IMR-90 (cell line): Measurements from ENCODE around the gene SPHK2. TPM values are rescaled to one million over a fixed set of nuclear protein-coding genes. Genes with fewer than 3 reads are reported as not detected.

Experiments
- ATAC-seq: fragments of 200-7000 bp; cut with Tn5 transposase; 2 replicates; pipeline ENCODE4 v1.9.1; 2020; ENCODE audit warnings: low read depth, mild to moderate bottlenecking, moderate library complexity
- BruUV-seq: library from RNA; stranded (reverse); fragments of 400-500 nt; replicated peaks from 2 replicates; lab custom pipeline; 2021; lab: Mats Ljungman, UMichigan
- CTCF ChIA-PET: fragments of 300-600 bp; formaldehyde crosslinking; extraction: SDS; loops from one replicate; lab custom pipeline; 2021; ENCODE audit warnings: antibody characterized with exemption; lab: Yijun Ruan, JAX
- POLR2A ChIA-PET: fragments of 300-600 bp; sonication (Branson Sonifier 250); formaldehyde crosslinking; loops from one replicate; lab custom pipeline; 2022; ENCODE audit warnings: antibody characterized with exemption; ENCODE audit not compliant: unreplicated experiment; lab: Charles Lee
- DNase-seq: peaks from one replicate; pipeline ENCODE4 v3.0.0; 2013
- H2AFZ ChIP-seq: replicated peaks from 2 replicates; pipeline ENCODE3; 2013; ENCODE audit warnings: low read length, mild to moderate bottlenecking; ENCODE audit not compliant: poor library complexity
- H2AK5ac ChIP-seq: 2 replicates; pipeline ENCODE4 v1.6.1; 2013; ENCODE audit warnings: low read depth, low read length, inconsistent platforms
- H2AK9ac ChIP-seq: replicated peaks from 2 replicates; pipeline ENCODE3; 2013; ENCODE audit warnings: mild to moderate bottlenecking, low read depth, low read length, moderate library complexity; ENCODE audit not compliant: poor library complexity
- H2BK120ac ChIP-seq: 2 replicates; pipeline ENCODE4 v1.6.1; 2013; ENCODE audit warnings: low read depth, low read length, inconsistent platforms
- H2BK15ac ChIP-seq: 3 replicates; pipeline ENCODE4 v1.6.1; 2013; ENCODE audit warnings: low read depth, low read length, inconsistent platforms
- H2BK20ac ChIP-seq: 2 replicates; pipeline ENCODE4 v1.6.1; 2013; ENCODE audit warnings: low read depth, mild to moderate bottlenecking, inconsistent platforms, low read length, moderate library complexity
- H2BK5ac ChIP-seq: 2 replicates; pipeline ENCODE4 v1.6.1; 2013; ENCODE audit warnings: mild to moderate bottlenecking, low read depth, low read length, inconsistent platforms; ENCODE audit not compliant: poor library complexity, severe bottlenecking
- H3K14ac ChIP-seq: replicated peaks from 2 replicates; pipeline ENCODE4 v1.6.1; 2013; ENCODE audit warnings: low read depth, low read length, inconsistent platforms
- H3K18ac ChIP-seq: 2 replicates; pipeline ENCODE4 v1.6.1; 2013; ENCODE audit warnings: low read depth, low read length, control low read depth
- H3K23ac ChIP-seq: 2 replicates; pipeline ENCODE4 v1.6.1; 2013; ENCODE audit warnings: low read depth, low read length, inconsistent platforms
- H3K27ac ChIP-seq: 2 replicates; pipeline ENCODE4 v1.5.1; 2013; ENCODE audit warnings: mild to moderate bottlenecking, control low read depth, low read length; ENCODE audit not compliant: insufficient read depth
- H3K27me3 ChIP-seq: 2 replicates; pipeline ENCODE4 v1.6.1; 2013; ENCODE audit warnings: low read length; ENCODE audit not compliant: control insufficient read depth, insufficient read depth
- H3K36me3 ChIP-seq: 2 replicates; pipeline ENCODE4 v1.6.1; 2013; ENCODE audit warnings: low read length, mixed read lengths; ENCODE audit not compliant: control insufficient read depth, insufficient read depth
- H3K4ac ChIP-seq: 2 replicates; pipeline ENCODE4 v1.6.1; 2013; ENCODE audit warnings: low read depth, low read length, inconsistent platforms
- H3K4me1 ChIP-seq: 2 replicates; pipeline ENCODE4 v1.6.1; 2013; ENCODE audit warnings: low read length, mixed read lengths; ENCODE audit not compliant: control insufficient read depth, insufficient read depth
- H3K4me2 ChIP-seq: 2 replicates; pipeline ENCODE4 v1.6.1; 2013; ENCODE audit warnings: low read depth, mild to moderate bottlenecking, control low read depth, low read length, moderate library complexity
- H3K4me3 ChIP-seq: 2 replicates; pipeline ENCODE4 v1.5.1; 2013; ENCODE audit warnings: low read depth, mild to moderate bottlenecking, control low read depth, low read length, moderate library complexity; ENCODE audit not compliant: insufficient read depth
- H3K56ac ChIP-seq: 2 replicates; pipeline ENCODE4 v1.6.1; 2013; ENCODE audit warnings: low read length, inconsistent platforms; ENCODE audit not compliant: insufficient read depth; ENCODE audit errors: extremely low read depth
- H3K79me1 ChIP-seq, 2 experiments: 2 replicates each; pipeline ENCODE4 v1.6.1; 2013; ENCODE audit warnings: low read length in 2 of 2, inconsistent platforms in 1 of 2, low read depth in 1 of 2
- H3K9ac ChIP-seq: 2 replicates; pipeline ENCODE4 v1.6.1; 2013; ENCODE audit warnings: low read depth, low read length, control low read depth
- H3K9me1 ChIP-seq: 2 replicates; pipeline ENCODE4 v1.6.1; 2013; ENCODE audit warnings: low read length, inconsistent platforms; ENCODE audit not compliant: insufficient read depth
- H3K9me3 ChIP-seq: 2 replicates; pipeline ENCODE4 v1.6.1; 2013; ENCODE audit warnings: low read length; ENCODE audit not compliant: control insufficient read depth, insufficient read depth
- H4K20me1 ChIP-seq: 2 replicates; pipeline ENCODE4 v1.6.1; 2013; ENCODE audit warnings: low read length, inconsistent platforms; ENCODE audit not compliant: insufficient read depth
- H4K5ac ChIP-seq: 2 replicates; pipeline ENCODE4 v1.6.1; 2013; ENCODE audit warnings: mild to moderate bottlenecking, low read depth, low read length, control low read depth
- H4K8ac ChIP-seq, 2 experiments: 2 replicates each; pipeline ENCODE4 v1.6.1; 2013; ENCODE audit warnings: low read depth in 2 of 2, low read length in 2 of 2, control low read depth in 1 of 2, inconsistent platforms in 1 of 2
- H4K91ac ChIP-seq: 2 replicates; pipeline ENCODE4 v1.6.1; 2013; ENCODE audit warnings: low read depth, low read length, inconsistent platforms; ENCODE audit not compliant: insufficient read depth
- CEBPB ChIP-seq: IDR thresholded peaks from 2 replicates; pipeline ENCODE4 v1.6.1; 2012; ENCODE audit warnings: low read depth, low read length, improper control_type of control experiment
- FOS ChIP-seq: fragments of 150-350 bp; IDR thresholded peaks from 2 replicates; pipeline ENCODE4 v1.6.1; 2016; ENCODE audit warnings: low read depth, low read length
- MAFK ChIP-seq: IDR thresholded peaks from 2 replicates; pipeline ENCODE4 v1.6.1; 2012; ENCODE audit warnings: low read depth, low read length, improper control_type of control experiment
- MAZ ChIP-seq: IDR thresholded peaks from 2 replicates; pipeline ENCODE4 v1.6.1; 2012; ENCODE audit warnings: low read depth, mild to moderate bottlenecking, low read length, improper control_type of control experiment, moderate library complexity, borderline replicate concordance
- MXI1 ChIP-seq: IDR thresholded peaks from 2 replicates; pipeline ENCODE4 v1.6.1; 2012; ENCODE audit warnings: low read depth, mild to moderate bottlenecking, low read length, moderate library complexity, borderline replicate concordance
- NFE2L2 ChIP-seq: fragments of 150-350 bp; IDR thresholded peaks from 2 replicates; pipeline ENCODE4 v1.6.1; 2016; ENCODE audit warnings: low read depth, mild to moderate bottlenecking, low read length
- POLR2A ChIP-seq: IDR thresholded peaks from 2 replicates; pipeline ENCODE4 v1.6.1; 2012; ENCODE audit warnings: mild to moderate bottlenecking, low read depth, low read length
- RAD21 ChIP-seq: IDR thresholded peaks from 2 replicates; pipeline ENCODE4 v1.6.1; 2012; ENCODE audit warnings: low read length, improper control_type of control experiment
- RFX5 ChIP-seq: IDR thresholded peaks from 2 replicates; pipeline ENCODE4 v1.8.0; 2012; ENCODE audit warnings: low read depth, mild to moderate bottlenecking, low read length, moderate library complexity
- WGBS, 2 experiments: methylation state at CpG; one replicate each; pipeline versions ENCODE4 v1.1.5 to v1.1.7; 2013; ENCODE audit warnings: missing lambda C conversion rate in 2 of 2; ENCODE audit not compliant: insufficient read length in 1 of 2; ENCODE audit errors: extremely low coverage in 2 of 2; 5-methylcytosine and 5-hydroxymethylcytosine counted together
- dilution Hi-C: fragments of 300-500 bp; cut with HindIII; formaldehyde crosslinking; loops from one replicate; pipeline ENCODE4 v1.14.3; 2018; ENCODE audit warnings: low sequenced_read_pairs; ENCODE audit not compliant: unreplicated experiment
- in situ Hi-C: fragments of 300-500 bp; cut with MboI; formaldehyde crosslinking; loops from 3 replicates; pipeline ENCODE4 v1.14.3; 2019; ENCODE audit warnings: low sequenced_read_pairs, inconsistent platforms, mixed read lengths
- intact Hi-C: fragments of 100-400 bp; cut with micrococcal nuclease; formaldehyde crosslinking; loops from 2 replicates; pipeline ENCODE4 v1.10.0; 2022
- polyA plus RNA-seq, 3 experiments: library from polyadenylated mRNA; depleted of rRNA; stranded (reverse); fragments of >200 nt; gene quantifications; 2 replicates each; pipeline ENCODE4 v1.2.3, GENCODE V29; 2012; ENCODE audit warnings: low replicate concordance in 1 of 3
- total RNA-seq: library from RNA; depleted of rRNA; stranded (reverse); fragments of >200 nt; gene quantifications from 2 replicates; pipeline ENCODE4 v1.2.3, GENCODE V29; 2012
- TF ChIP-seq, protein P1 (sequence below): fragments of 150-350 bp; IDR thresholded peaks from 2 replicates; pipeline ENCODE4 v1.6.1; 2016; ENCODE audit warnings: low read depth, mild to moderate bottlenecking, low read length, moderate library complexity, borderline replicate concordance
- TF ChIP-seq, protein P2 (sequence below): conservative IDR thresholded peaks from 2 replicates; pipeline ENCODE4 v1.5.1; 2012; ENCODE audit warnings: mild to moderate bottlenecking, low read depth, low read length, improper control_type of control experiment

The SPHK2 gene
- total and polyA plus RNA-seq, 2 of the 4 experiments (the other 2 are of a cell fraction), result 1.6 to 9.9 TPM

DNA sequence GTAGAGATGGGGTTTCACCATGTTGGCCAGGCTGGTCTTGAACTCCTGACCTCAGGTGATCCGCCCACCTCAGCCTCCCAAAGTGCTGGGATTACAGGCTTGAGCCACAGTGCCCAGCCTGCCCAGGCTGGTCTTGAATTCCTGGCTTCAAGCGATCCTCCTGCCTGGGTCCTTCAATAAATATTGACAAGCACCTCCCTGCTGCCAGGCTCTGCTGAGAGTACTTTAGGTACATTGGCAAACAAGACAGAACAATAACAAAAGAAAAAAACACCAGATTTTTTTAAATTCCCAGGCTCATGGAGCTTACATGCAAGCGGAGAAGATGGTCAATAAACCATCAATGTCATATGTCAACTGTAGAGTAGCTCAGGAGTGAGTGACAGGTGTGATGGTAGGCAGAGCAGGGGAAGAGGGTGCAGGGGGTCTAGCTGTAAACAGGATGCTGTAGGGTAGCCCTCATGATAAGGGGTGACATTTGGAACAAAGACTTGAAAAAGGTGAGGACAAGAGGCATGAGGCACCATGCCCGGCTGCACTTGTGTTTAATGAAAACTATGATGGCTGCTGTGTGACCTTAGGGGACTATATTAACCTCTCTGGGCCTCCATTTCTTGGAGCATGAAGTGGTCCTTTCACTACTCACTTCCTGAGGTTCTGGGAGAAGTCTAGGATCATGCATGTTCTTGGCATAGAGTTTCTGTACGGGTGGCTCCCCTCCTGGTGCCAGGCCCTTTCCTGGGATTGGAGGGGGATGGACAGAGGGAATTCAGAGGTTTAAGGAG is 47.7 kb upstream of the SPHK2 start:
- Histone ChIP-seq H3K14ac (no peak overlapping the region), H3K27ac (no peak overlapping the region), H2BK5ac (no peak overlapping the region), H2BK20ac (no peak overlapping the region), H3K23ac (no peak overlapping the region), H2AK9ac (no peak overlapping the region), H3K4me1 (peaks cover 3% of the 10 kb centered on the region; the same call in 1 of the 2 replicates), H3K9ac (no peak overlapping the region), H3K79me1 (no peaks in the 10 kb centered on the region), H3K27me3 (no peaks in the 10 kb centered on the region), H4K8ac (no peak overlapping the region), H3K9me1 (no peaks in the 10 kb centered on the region), H2AFZ (no peak overlapping the region), H4K5ac (no peak overlapping the region), H3K4me2 (no peak overlapping the region), H3K4me3 (no peak overlapping the region), H2BK120ac (no peak overlapping the region), H3K9me3 (no peaks in the 10 kb centered on the region), H3K56ac (no peak overlapping the region), H4K91ac (no peak overlapping the region), H3K4ac (no peak overlapping the region), H2AK5ac (no peak overlapping the region), H3K18ac (no peak overlapping the region), H2BK15ac (no peak overlapping the region), H4K20me1 (no peaks in the 10 kb centered on the region), H3K36me3 (no peaks in the 10 kb centered on the region)
- TF ChIP-seq CEBPB (no peak), FOS (no peak), MAFK (no peak), MAZ (no peak), POLR2A (no peak), NFE2L2 (no peak), RAD21 (no peak), MXI1 (no peak), RFX5 (no peak)
- TF ChIP-seq, protein P1, sequence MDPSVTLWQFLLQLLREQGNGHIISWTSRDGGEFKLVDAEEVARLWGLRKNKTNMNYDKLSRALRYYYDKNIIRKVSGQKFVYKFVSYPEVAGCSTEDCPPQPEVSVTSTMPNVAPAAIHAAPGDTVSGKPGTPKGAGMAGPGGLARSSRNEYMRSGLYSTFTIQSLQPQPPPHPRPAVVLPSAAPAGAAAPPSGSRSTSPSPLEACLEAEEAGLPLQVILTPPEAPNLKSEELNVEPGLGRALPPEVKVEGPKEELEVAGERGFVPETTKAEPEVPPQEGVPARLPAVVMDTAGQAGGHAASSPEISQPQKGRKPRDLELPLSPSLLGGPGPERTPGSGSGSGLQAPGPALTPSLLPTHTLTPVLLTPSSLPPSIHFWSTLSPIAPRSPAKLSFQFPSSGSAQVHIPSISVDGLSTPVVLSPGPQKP, result no peak
- TF ChIP-seq, protein P2, sequence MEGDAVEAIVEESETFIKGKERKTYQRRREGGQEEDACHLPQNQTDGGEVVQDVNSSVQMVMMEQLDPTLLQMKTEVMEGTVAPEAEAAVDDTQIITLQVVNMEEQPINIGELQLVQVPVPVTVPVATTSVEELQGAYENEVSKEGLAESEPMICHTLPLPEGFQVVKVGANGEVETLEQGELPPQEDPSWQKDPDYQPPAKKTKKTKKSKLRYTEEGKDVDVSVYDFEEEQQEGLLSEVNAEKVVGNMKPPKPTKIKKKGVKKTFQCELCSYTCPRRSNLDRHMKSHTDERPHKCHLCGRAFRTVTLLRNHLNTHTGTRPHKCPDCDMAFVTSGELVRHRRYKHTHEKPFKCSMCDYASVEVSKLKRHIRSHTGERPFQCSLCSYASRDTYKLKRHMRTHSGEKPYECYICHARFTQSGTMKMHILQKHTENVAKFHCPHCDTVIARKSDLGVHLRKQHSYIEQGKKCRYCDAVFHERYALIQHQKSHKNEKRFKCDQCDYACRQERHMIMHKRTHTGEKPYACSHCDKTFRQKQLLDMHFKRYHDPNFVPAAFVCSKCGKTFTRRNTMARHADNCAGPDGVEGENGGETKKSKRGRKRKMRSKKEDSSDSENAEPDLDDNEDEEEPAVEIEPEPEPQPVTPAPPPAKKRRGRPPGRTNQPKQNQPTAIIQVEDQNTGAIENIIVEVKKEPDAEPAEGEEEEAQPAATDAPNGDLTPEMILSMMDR, result no peak
- no CpG with 5 or more reads among the region's 5 CpGs for WGBS, 2 experiments
- ATAC-seq (no peak), DNase-seq (no peak)
- dilution Hi-C loops (no loop called here), in situ Hi-C loops (no loop called here), intact Hi-C loops (no loop called here)
- CTCF ChIA-PET, result interaction anchor here (0.7 kb wide), 1 partner anchor 148 kb away, joined by 3 read pairs; no protein-coding TSS in a partner anchor
- POLR2A ChIA-PET, result no interaction called here
- no TSS peak for BruUV-seq
